HepG2 (cell line): ENCODE measurements around the gene LDLR. TPM values are rescaled to one million over a fixed set of nuclear protein-coding genes. Genes with fewer than 3 reads are reported as not detected.

Experiments
- ATF7-NPFF ChIP-seq: sonication (generic); formaldehyde crosslinking; IDR thresholded peaks from 2 replicates; pipeline ENCODE4 v1.8.1; 2023; ENCODE audit warnings: mild to moderate bottlenecking, low read depth, missing genetic modification reagents, moderate library complexity
- FOXK2 ChIP-seq: fragments of 450-650 bp; IDR thresholded peaks from 2 replicates; pipeline ENCODE4 v1.6.1; 2016
- GMEB2 ChIP-seq: IDR thresholded peaks from 2 replicates; pipeline ENCODE4 v1.6.1; 2016; ENCODE audit warnings: missing biosample characterization, missing genetic modification reagents, low read depth
- MXI1 ChIP-seq: IDR thresholded peaks from 3 replicates; pipeline ENCODE4 v1.6.1; 2012; ENCODE audit warnings: low read depth, low read length, inconsistent platforms, borderline replicate concordance
- NKX3-1 ChIP-seq: sonication (generic); formaldehyde crosslinking; IDR thresholded peaks from 2 replicates; pipeline ENCODE4 v1.5.0; 2020; ENCODE audit warnings: missing genetic modification reagents
- U2AF2 ChIP-seq: fragments of 200-400 bp; formaldehyde crosslinking; IDR thresholded peaks from 2 replicates; pipeline ENCODE4 v1.6.1; 2017; ENCODE audit warnings: low read depth, mild to moderate bottlenecking, low read length
- WIZ ChIP-seq: sonication (generic); formaldehyde crosslinking; IDR thresholded peaks from 2 replicates; pipeline ENCODE4 v1.5.1; 2020; ENCODE audit warnings: mild to moderate bottlenecking, missing genetic modification reagents
- YEATS2 ChIP-seq: sonication (generic); formaldehyde crosslinking; IDR thresholded peaks from 2 replicates; pipeline ENCODE4 v1.4.0; 2020; ENCODE audit warnings: missing genetic modification reagents, borderline replicate concordance
- ZBTB1 ChIP-seq: sonication (generic); formaldehyde crosslinking; IDR thresholded peaks from 2 replicates; pipeline ENCODE4 v1.4.0; 2020; ENCODE audit warnings: missing genetic modification reagents, borderline replicate concordance
- ZMAT5 ChIP-seq: sonication (generic); formaldehyde crosslinking; IDR thresholded peaks from 2 replicates; pipeline ENCODE4 v1.5.0; 2020; ENCODE audit warnings: mild to moderate bottlenecking, low read depth, missing genetic modification reagents, borderline replicate concordance
- ZNF138 ChIP-seq: sonication (generic); formaldehyde crosslinking; IDR thresholded peaks from 2 replicates; pipeline ENCODE4 v1.5.0; 2020; ENCODE audit warnings: mild to moderate bottlenecking, low read depth, missing genetic modification reagents
- ZNF7 ChIP-seq: IDR thresholded peaks from 2 replicates; pipeline ENCODE4 v1.6.1; 2016; ENCODE audit warnings: missing biosample characterization, missing genetic modification reagents
- ZNF850 ChIP-seq: sonication (generic); formaldehyde crosslinking; conservative IDR thresholded peaks from 2 replicates; pipeline ENCODE4 v1.9.0; 2021; ENCODE audit warnings: mild to moderate bottlenecking, missing genetic modification reagents
- polyA plus RNA-seq, 8 experiments: library from polyadenylated mRNA; depleted of rRNA in 3 of 8; stranded (reverse) in 7 of 8; unstranded in 1 of 8; fragments of >200 nt; fragmentation: Illumina TruSeq in 4 of 8; extraction: Trizol in 4 of 8; gene quantifications; 2 replicates each; pipeline versions ENCODE4 v1.2.1 to v1.2.3, GENCODE V29; 2011 to 2016; ENCODE audit warnings: low read depth in 4 of 8, missing spikeins in 1 of 8, mixed read lengths in 1 of 8; ENCODE audit not compliant: insufficient read depth in 1 of 8
- total RNA-seq, 5 experiments: library from RNA; depleted of rRNA; stranded (reverse); fragments of >200 nt; fragmentation: Illumina TruSeq; extraction: Trizol; gene quantifications; 2 replicates each; pipeline ENCODE4 v1.2.3, GENCODE V29; 2016; ENCODE audit warnings: low read depth in 1 of 5
- TF ChIP-seq, protein P1 (sequence below): sonication (generic); formaldehyde crosslinking; IDR thresholded peaks from 2 replicates; pipeline ENCODE4 v1.5.1; 2020; ENCODE audit warnings: missing genetic modification reagents, mild to moderate bottlenecking, borderline replicate concordance
- TF ChIP-seq, protein P2 (sequence below): sonication (generic); formaldehyde crosslinking; IDR thresholded peaks from 2 replicates; pipeline ENCODE4; 2020; ENCODE audit warnings: missing genetic modification reagents, mild to moderate bottlenecking, borderline replicate concordance
- TF ChIP-seq, protein P3 (sequence below): sonication (generic); formaldehyde crosslinking; IDR thresholded peaks from 2 replicates; pipeline ENCODE4 v1.5.1; 2020; ENCODE audit warnings: mild to moderate bottlenecking, missing genetic modification reagents, moderate library complexity

LDLR gene
- total and polyA plus RNA-seq, 2 of the 13 experiments (the other 11 are each of a cell fraction or from before 2014, with no cell fraction given): 51.6 to 92.5 TPM

DNA sequence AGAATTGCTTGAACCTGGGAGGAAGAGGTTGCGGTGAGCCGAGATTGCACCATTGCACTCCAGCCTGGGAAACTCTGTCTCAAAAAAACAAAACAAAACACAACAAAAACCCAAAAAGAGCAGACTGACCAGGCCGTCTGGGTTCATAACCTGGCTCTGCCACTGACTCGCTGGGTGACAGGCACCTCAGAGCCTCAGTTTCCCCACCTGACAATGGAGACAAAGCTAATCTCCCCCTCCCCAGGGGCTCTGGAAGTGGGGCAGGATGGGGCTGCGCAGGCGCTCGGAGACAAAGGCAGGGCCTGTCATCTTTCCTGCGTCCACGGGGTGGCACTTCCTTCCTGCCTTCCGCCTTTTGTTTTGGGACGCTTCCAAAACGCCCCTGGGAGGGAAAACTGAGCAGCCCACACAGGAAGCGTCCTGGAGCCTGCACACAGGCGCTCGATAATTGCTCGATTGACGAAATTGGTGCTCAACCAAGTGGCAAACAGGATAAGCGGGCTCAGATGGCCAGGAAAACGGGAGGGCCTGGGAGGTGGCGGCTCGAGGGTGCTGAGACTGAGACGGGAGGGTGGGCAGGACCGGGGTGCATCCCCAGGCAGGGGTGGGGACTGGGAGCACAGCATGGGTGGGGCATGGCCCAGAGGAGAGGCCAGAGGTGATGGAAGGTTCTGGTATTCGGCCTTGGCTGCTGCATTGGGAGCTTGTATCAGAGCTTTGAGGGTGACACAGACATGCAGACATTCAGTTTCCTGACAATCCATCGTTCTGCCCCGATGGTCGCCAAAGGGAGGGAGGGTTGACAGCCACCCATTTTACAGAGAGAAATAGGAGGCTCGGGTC lies 48.5 kb downstream of the LDLR start (continued):
- TF ChIP-seq YEATS2 (CRISPR knock-in tag) (peak; percentile 57; the same call in 1 of the 2 replicates), ZNF138 (CRISPR knock-in tag) (no peak), NKX3-1 (no peak), ZNF7 (CRISPR knock-in tag) (no peak), ZNF850 (CRISPR knock-in tag) (no peak), WIZ (no peak), ZMAT5 (CRISPR knock-in tag) (no peak), FOXK2 (no peak), ZBTB1 (no peak), GMEB2 (no peak), ATF7-NPFF (CRISPR knock-in tag) (no peak), U2AF2 (no peak), MXI1 (peak; percentile 47; the same call in 1 of the 3 replicates)
- TF ChIP-seq, protein P1, sequence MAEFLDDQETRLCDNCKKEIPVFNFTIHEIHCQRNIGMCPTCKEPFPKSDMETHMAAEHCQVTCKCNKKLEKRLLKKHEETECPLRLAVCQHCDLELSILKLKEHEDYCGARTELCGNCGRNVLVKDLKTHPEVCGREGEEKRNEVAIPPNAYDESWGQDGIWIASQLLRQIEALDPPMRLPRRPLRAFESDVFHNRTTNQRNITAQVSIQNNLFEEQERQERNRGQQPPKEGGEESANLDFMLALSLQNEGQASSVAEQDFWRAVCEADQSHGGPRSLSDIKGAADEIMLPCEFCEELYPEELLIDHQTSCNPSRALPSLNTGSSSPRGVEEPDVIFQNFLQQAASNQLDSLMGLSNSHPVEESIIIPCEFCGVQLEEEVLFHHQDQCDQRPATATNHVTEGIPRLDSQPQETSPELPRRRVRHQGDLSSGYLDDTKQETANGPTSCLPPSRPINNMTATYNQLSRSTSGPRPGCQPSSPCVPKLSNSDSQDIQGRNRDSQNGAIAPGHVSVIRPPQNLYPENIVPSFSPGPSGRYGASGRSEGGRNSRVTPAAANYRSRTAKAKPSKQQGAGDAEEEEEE (CRISPR knock-in tag): no peak
- TF ChIP-seq, protein P2, sequence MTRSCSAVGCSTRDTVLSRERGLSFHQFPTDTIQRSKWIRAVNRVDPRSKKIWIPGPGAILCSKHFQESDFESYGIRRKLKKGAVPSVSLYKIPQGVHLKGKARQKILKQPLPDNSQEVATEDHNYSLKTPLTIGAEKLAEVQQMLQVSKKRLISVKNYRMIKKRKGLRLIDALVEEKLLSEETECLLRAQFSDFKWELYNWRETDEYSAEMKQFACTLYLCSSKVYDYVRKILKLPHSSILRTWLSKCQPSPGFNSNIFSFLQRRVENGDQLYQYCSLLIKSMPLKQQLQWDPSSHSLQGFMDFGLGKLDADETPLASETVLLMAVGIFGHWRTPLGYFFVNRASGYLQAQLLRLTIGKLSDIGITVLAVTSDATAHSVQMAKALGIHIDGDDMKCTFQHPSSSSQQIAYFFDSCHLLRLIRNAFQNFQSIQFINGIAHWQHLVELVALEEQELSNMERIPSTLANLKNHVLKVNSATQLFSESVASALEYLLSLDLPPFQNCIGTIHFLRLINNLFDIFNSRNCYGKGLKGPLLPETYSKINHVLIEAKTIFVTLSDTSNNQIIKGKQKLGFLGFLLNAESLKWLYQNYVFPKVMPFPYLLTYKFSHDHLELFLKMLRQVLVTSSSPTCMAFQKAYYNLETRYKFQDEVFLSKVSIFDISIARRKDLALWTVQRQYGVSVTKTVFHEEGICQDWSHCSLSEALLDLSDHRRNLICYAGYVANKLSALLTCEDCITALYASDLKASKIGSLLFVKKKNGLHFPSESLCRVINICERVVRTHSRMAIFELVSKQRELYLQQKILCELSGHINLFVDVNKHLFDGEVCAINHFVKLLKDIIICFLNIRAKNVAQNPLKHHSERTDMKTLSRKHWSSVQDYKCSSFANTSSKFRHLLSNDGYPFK (CRISPR knock-in tag): 0 out of 2 replicates have a peak, but pooled peaks have one; percentile 18
- TF ChIP-seq, protein P3, sequence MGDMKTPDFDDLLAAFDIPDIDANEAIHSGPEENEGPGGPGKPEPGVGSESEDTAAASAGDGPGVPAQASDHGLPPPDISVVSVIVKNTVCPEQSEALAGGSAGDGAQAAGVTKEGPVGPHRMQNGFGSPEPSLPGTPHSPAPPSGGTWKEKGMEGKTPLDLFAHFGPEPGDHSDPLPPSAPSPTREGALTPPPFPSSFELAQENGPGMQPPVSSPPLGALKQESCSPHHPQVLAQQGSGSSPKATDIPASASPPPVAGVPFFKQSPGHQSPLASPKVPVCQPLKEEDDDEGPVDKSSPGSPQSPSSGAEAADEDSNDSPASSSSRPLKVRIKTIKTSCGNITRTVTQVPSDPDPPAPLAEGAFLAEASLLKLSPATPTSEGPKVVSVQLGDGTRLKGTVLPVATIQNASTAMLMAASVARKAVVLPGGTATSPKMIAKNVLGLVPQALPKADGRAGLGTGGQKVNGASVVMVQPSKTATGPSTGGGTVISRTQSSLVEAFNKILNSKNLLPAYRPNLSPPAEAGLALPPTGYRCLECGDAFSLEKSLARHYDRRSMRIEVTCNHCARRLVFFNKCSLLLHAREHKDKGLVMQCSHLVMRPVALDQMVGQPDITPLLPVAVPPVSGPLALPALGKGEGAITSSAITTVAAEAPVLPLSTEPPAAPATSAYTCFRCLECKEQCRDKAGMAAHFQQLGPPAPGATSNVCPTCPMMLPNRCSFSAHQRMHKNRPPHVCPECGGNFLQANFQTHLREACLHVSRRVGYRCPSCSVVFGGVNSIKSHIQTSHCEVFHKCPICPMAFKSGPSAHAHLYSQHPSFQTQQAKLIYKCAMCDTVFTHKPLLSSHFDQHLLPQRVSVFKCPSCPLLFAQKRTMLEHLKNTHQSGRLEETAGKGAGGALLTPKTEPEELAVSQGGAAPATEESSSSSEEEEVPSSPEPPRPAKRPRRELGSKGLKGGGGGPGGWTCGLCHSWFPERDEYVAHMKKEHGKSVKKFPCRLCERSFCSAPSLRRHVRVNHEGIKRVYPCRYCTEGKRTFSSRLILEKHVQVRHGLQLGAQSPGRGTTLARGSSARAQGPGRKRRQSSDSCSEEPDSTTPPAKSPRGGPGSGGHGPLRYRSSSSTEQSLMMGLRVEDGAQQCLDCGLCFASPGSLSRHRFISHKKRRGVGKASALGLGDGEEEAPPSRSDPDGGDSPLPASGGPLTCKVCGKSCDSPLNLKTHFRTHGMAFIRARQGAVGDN (CRISPR knock-in tag): peak; percentile 80
